H1 (cell line): Measurements from ENCODE around the gene LLGL2. TPM values are rescaled to one million over a fixed set of nuclear protein-coding genes. Genes with fewer than 3 reads are reported as not detected.

Experiments used
- CTCF ChIA-PET: fragments of 300-600 bp; sonication (Branson Sonifier 250); formaldehyde crosslinking; loops from one replicate; lab custom pipeline; 2021; ENCODE audit not compliant: partially characterized antibody; lab: Charles Lee
- POLR2A ChIA-PET: fragments of 300-600 bp; sonication (Branson Sonifier 250); formaldehyde crosslinking; loops from one replicate; lab custom pipeline; 2021; ENCODE audit warnings: inconsistent platforms; ENCODE audit not compliant: partially characterized antibody; lab: Charles Lee
- DNase-seq, 2 experiments: peaks; one replicate each; pipeline versions ENCODE4 v3.0.0 to v3.0.0-alpha.2; 2010 to 2022; ENCODE audit warnings: low spot score in 2 of 2, low read depth in 1 of 2, mixed read lengths in 1 of 2
- FAIRE-seq: peaks from 2 replicates; lab custom pipeline; 2011; peaks lifted over from hg19 to GRCh38; lab: Jason Lieb, UNC
- H2AFZ ChIP-seq: 2 replicates; pipeline ENCODE4 v1.8.1; 2012; ENCODE audit warnings: low read length, inconsistent platforms
- H2AK5ac ChIP-seq: 2 replicates; pipeline ENCODE4 v1.6.1; 2013; ENCODE audit warnings: low read depth, low read length
- H2BK120ac ChIP-seq: replicated peaks from 2 replicates; pipeline ENCODE3; 2013; ENCODE audit warnings: low read depth, low read length, inconsistent platforms
- H2BK12ac ChIP-seq: 2 replicates; pipeline ENCODE4 v1.6.1; 2013; ENCODE audit warnings: low read depth, low read length
- H2BK15ac ChIP-seq: 2 replicates; pipeline ENCODE4 v1.6.1; 2013; ENCODE audit warnings: low read length
- H2BK20ac ChIP-seq: 2 replicates; pipeline ENCODE4 v1.6.1; 2013; ENCODE audit warnings: low read length
- H2BK5ac ChIP-seq: 2 replicates; pipeline ENCODE4 v1.6.1; 2013; ENCODE audit warnings: low read depth, low read length
- H3K14ac ChIP-seq: 2 replicates; pipeline ENCODE4 v1.6.1; 2013; ENCODE audit warnings: inconsistent platforms; ENCODE audit not compliant: insufficient read length
- H3K18ac ChIP-seq: 2 replicates; pipeline ENCODE4 v1.6.1; 2013; ENCODE audit warnings: low read length; ENCODE audit errors: extremely low read depth
- H3K23ac ChIP-seq: 2 replicates; pipeline ENCODE4 v1.6.1; 2013; ENCODE audit warnings: inconsistent platforms; ENCODE audit not compliant: insufficient read length
- H3K23me2 ChIP-seq: 2 replicates; pipeline ENCODE4 v1.6.1; 2013; ENCODE audit warnings: low read depth, low read length
- H3K27ac ChIP-seq: 2 replicates; pipeline ENCODE4 v1.6.1; 2011; ENCODE audit warnings: low read depth, low read length, inconsistent platforms
- H3K27me3 ChIP-seq, 4 experiments: replicated peaks in 1 of 4; 1 replicate in 1 of 4; 2 replicates in 3 of 4; pipeline versions ENCODE4 v1.6.1 to v1.8.1; 2011 to 2013; ENCODE audit warnings: low read length in 3 of 4, mild to moderate bottlenecking in 3 of 4, inconsistent platforms in 2 of 4, mixed read lengths in 2 of 4, moderate library complexity in 1 of 4; ENCODE audit not compliant: control insufficient read depth in 3 of 4, insufficient read depth in 3 of 4; ENCODE audit errors: extremely low read depth in 1 of 4
- H3K36me3 ChIP-seq, 4 experiments: 2 replicates each; pipeline versions ENCODE4 v1.6.1 to v1.8.1; 2011 to 2013; ENCODE audit warnings: mild to moderate bottlenecking in 4 of 4, low read length in 3 of 4, moderate library complexity in 2 of 4, control low read depth in 1 of 4, inconsistent platforms in 1 of 4; ENCODE audit not compliant: insufficient read depth in 4 of 4, control insufficient read depth in 2 of 4
- H3K4ac ChIP-seq: replicated peaks from 2 replicates; pipeline ENCODE3; 2013; ENCODE audit warnings: low read length, low read depth, mixed read lengths, inconsistent platforms; ENCODE audit not compliant: insufficient read length
- H3K4me1 ChIP-seq, 4 experiments: replicated peaks in 1 of 4; 1 replicate in 1 of 4; 2 replicates in 3 of 4; pipeline versions ENCODE4 v1.6.1 to v1.8.1; 2011 to 2013; ENCODE audit warnings: low read length in 3 of 4, inconsistent platforms in 2 of 4, mixed read lengths in 1 of 4; ENCODE audit not compliant: insufficient read depth in 4 of 4, control insufficient read depth in 3 of 4
- H3K4me2 ChIP-seq, 2 experiments: 2 replicates each; pipeline versions ENCODE4 v1.6.1 to v1.8.1; 2011 to 2013; ENCODE audit warnings: low read depth in 2 of 2, low read length in 2 of 2, control low read depth in 1 of 2, inconsistent platforms in 1 of 2, mild to moderate bottlenecking in 1 of 2; ENCODE audit not compliant: insufficient read depth in 1 of 2
- H3K4me3 ChIP-seq, 4 experiments: fragments of 200-600, 300-600 bp in 1 of 4; sonication (generic), shearing (Covaris generic), sonication (Bioruptor Twin) in 1 of 4; 2 replicates each; pipeline versions ENCODE4 v1.5.1 to v1.8.1; 2011 to 2016; ENCODE audit warnings: low read length in 4 of 4, low read depth in 3 of 4, control low read depth in 2 of 4, inconsistent platforms in 2 of 4, mild to moderate bottlenecking in 2 of 4, mixed read lengths in 1 of 4, moderate library complexity in 1 of 4; ENCODE audit not compliant: insufficient read depth in 2 of 4; ENCODE audit errors: extremely low read depth in 1 of 4
- H3K56ac ChIP-seq: replicated peaks from 2 replicates; pipeline ENCODE3; 2013; ENCODE audit warnings: low read depth, mild to moderate bottlenecking, mixed read lengths, low read length, inconsistent platforms; ENCODE audit not compliant: insufficient read length
- H3K79me1 ChIP-seq: 2 replicates; pipeline ENCODE4 v1.6.1; 2013; ENCODE audit warnings: low read depth, low read length, control low read depth
- H3K79me2 ChIP-seq, 2 experiments: 2 replicates each; pipeline versions ENCODE4 v1.6.1 to v1.8.1; 2012 to 2013; ENCODE audit warnings: low read length in 2 of 2, mild to moderate bottlenecking in 2 of 2, inconsistent platforms in 1 of 2; ENCODE audit not compliant: insufficient read depth in 2 of 2, control insufficient read depth in 1 of 2
- H3K9ac ChIP-seq, 4 experiments: replicated peaks in 1 of 4; 1 replicate in 1 of 4; 2 replicates in 3 of 4; pipeline versions ENCODE4 v1.6.1 to v1.8.1; 2011 to 2013; ENCODE audit warnings: low read depth in 3 of 4, low read length in 3 of 4, control low read depth in 2 of 4, mild to moderate bottlenecking in 2 of 4, moderate library complexity in 2 of 4, inconsistent platforms in 1 of 4; ENCODE audit errors: extremely low read depth in 1 of 4
- H3K9me3 ChIP-seq, 2 experiments: 2 replicates each; pipeline versions ENCODE4 v1.6.1 to v1.8.1; 2012 to 2013; ENCODE audit warnings: mild to moderate bottlenecking in 2 of 2, moderate library complexity in 2 of 2, control low read depth in 1 of 2, inconsistent platforms in 1 of 2, low read depth in 1 of 2, low read length in 1 of 2, mixed read lengths in 1 of 2; ENCODE audit not compliant: insufficient read depth in 2 of 2
- H4K20me1 ChIP-seq, 2 experiments: replicated peaks in 1 of 2; 2 replicates each; pipeline versions ENCODE3 to v1.8.1; 2011 to 2013; ENCODE audit warnings: inconsistent platforms in 2 of 2, low read length in 2 of 2, mild to moderate bottlenecking in 1 of 2; ENCODE audit not compliant: insufficient read depth in 2 of 2, control insufficient read depth in 1 of 2
- H4K5ac ChIP-seq: 2 replicates; pipeline ENCODE4 v1.6.1; 2013; ENCODE audit warnings: low read length, low read depth, mixed read lengths, inconsistent platforms; ENCODE audit not compliant: insufficient read length
- H4K8ac ChIP-seq: 2 replicates; pipeline ENCODE4 v1.8.0; 2013; ENCODE audit warnings: mild to moderate bottlenecking, moderate library complexity, low read length, inconsistent platforms; ENCODE audit not compliant: insufficient read depth; ENCODE audit errors: extremely low read depth
- H4K91ac ChIP-seq: replicated peaks from 2 replicates; pipeline ENCODE3; 2013; ENCODE audit warnings: low read length, mixed read lengths, inconsistent platforms; ENCODE audit not compliant: insufficient read length
- ATF2 ChIP-seq: IDR thresholded peaks from 2 replicates; pipeline ENCODE4 v1.6.1; 2012; ENCODE audit warnings: low read length, inconsistent platforms
- CBX5 ChIP-seq: fragments of 300-800, 300-1000 bp; sonication (generic); IDR thresholded peaks from 2 replicates; pipeline ENCODE4 v1.7.1; 2016; ENCODE audit warnings: antibody characterized with exemption, low read length, low read depth
- GABPA ChIP-seq: IDR thresholded peaks from 2 replicates; pipeline ENCODE4 v1.6.1; 2011; ENCODE audit warnings: mild to moderate bottlenecking, low read length, moderate library complexity, borderline replicate concordance; ENCODE audit not compliant: insufficient read depth
- JUN ChIP-seq: IDR thresholded peaks from 2 replicates; pipeline ENCODE4 v1.6.1; 2011; ENCODE audit warnings: low read depth, mild to moderate bottlenecking, improper control_type of control experiment, low read length
- KDM4A ChIP-seq: IDR thresholded peaks from one replicate; pipeline ENCODE4 v1.7.1; 2012; ENCODE audit warnings: low read depth, mild to moderate bottlenecking, moderate library complexity, low read length, inconsistent platforms; ENCODE audit not compliant: severe bottlenecking
- KDM5A ChIP-seq: fragments of 200-600 bp; IDR thresholded peaks from 2 replicates; pipeline ENCODE4 v1.7.1; 2012; ENCODE audit warnings: mild to moderate bottlenecking, low read length, inconsistent platforms, mixed read lengths
- NANOG ChIP-seq: IDR thresholded peaks from 2 replicates; pipeline ENCODE4 v1.6.1; 2011; ENCODE audit warnings: low read length, low read depth, mild to moderate bottlenecking, inconsistent platforms; ENCODE audit not compliant: insufficient read depth, poor library complexity, severe bottlenecking
- RAD21 ChIP-seq, 2 experiments: IDR thresholded peaks in 1 of 2; conservative IDR thresholded peaks in 1 of 2; 2 replicates each; pipeline ENCODE4 v1.6.1; 2011; ENCODE audit warnings: low read depth in 2 of 2, low read length in 2 of 2, improper control_type of control experiment in 1 of 2, inconsistent platforms in 1 of 2, mild to moderate bottlenecking in 1 of 2, moderate library complexity in 1 of 2
- SAP30 ChIP-seq: fragments of 300-600 bp; sonication (generic); IDR thresholded peaks from 2 replicates; pipeline ENCODE4 v1.7.1; 2012; ENCODE audit warnings: low read length, moderate library complexity, mild to moderate bottlenecking, inconsistent platforms; ENCODE audit not compliant: insufficient read depth, insufficient replicate concordance
- SIRT6 ChIP-seq: IDR thresholded peaks from one replicate; pipeline ENCODE4 v1.7.1; 2012; ENCODE audit warnings: low read length, inconsistent platforms
- SP1 ChIP-seq: IDR thresholded peaks from 2 replicates; pipeline ENCODE4 v1.6.1; 2011; ENCODE audit warnings: low read depth, low read length
- YY1 ChIP-seq: IDR thresholded peaks from 2 replicates; pipeline ENCODE4 v1.6.1; 2011; ENCODE audit warnings: low read depth, mild to moderate bottlenecking, low read length
- WGBS, 2 experiments: shearing (Covaris generic) in 1 of 2; methylation state at CpG; one replicate each; pipeline versions ENCODE4 v1.1.6 to v1.1.7; 2013 to 2015; ENCODE audit warnings: low lambda C conversion rate in 2 of 2, mixed read lengths in 2 of 2, inconsistent platforms in 1 of 2, low coverage in 1 of 2, missing lambda C conversion rate in 1 of 2; ENCODE audit not compliant: insufficient replicate concordance in 2 of 2, insufficient coverage in 1 of 2, insufficient read length in 1 of 2; ENCODE audit errors: extremely low coverage in 1 of 2, missing lambda C conversion rate in 1 of 2; 5-methylcytosine and 5-hydroxymethylcytosine counted together
- polyA plus RNA-seq, 7 experiments: library from polyadenylated mRNA; depleted of rRNA in 3 of 7; stranded (reverse) in 5 of 7; unstranded in 2 of 7; fragments of >200 nt in 5 of 7; fragments of 200-250 nt in 2 of 7; gene quantifications; 1 replicate in 5 of 7; 2 replicates in 1 of 7; 4 replicates in 1 of 7; pipeline versions ENCODE4 v1.2.1 to v1.2.3, GENCODE V29; 2011 to 2013; ENCODE audit warnings: missing spikeins in 2 of 7, mixed read lengths in 2 of 7
- total RNA-seq: library from RNA; stranded (reverse); fragmentation: NEBNext Ultra II Directional; extraction: Animal tissue kit (Norgen Biotek cat#: 25700); gene quantifications from 2 replicates; pipeline ENCODE4 v1.2.1, GENCODE V29; 2021

LLGL2 gene
- total and polyA plus RNA-seq, 2 of the 8 experiments (the other 6 are each of a cell fraction or from before 2014, with no cell fraction given): 64.5 to 77.1 TPM

DNA sequence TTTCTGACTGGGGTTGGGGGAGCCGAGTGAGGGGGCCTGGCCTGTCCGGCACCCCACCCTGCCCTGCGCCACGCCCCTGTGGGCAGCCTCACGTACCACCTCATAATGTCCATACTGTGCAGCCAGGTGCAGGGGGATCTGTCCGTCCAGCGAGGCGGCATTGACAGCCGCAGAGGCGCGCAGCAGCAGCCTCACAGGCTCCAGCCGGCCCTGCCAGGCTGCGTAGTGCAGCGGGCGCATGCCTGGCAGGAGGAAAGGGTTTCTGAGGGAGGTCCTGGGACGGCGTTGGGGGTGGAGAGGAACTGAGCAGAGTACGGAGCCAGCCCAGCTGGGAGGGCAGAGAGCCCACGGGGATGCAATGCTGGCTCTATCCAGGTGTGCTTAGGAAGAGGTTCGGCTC, 18.6 kb upstream of the LLGL2 start:
- H2AK5ac ChIP-seq: no peak overlapping the region
- DNase-seq: no peak
- ChIA-PET CTCF (interaction anchor here (6.0 kb wide), 1 partner anchor 12 kb away, joined by 39 read pairs; no protein-coding TSS in a partner anchor), POLR2A (interaction anchor here (1.4 kb wide), 1 partner anchor 11 kb away, joined by 3 read pairs; no protein-coding TSS in a partner anchor)
- H3K4ac ChIP-seq: no peak overlapping the region
- no peak overlapping the region for H2BK20ac ChIP-seq
- H2BK15ac ChIP-seq: no peak overlapping the region
- no peak overlapping the region for H4K5ac ChIP-seq
- peaks cover 0 to 11% (median 6%) of the 10 kb centered on the region in 4 experiments; a peak in 3 of 8 replicates for H3K36me3 ChIP-seq
- no peak overlapping the region for H3K27ac ChIP-seq
- no peak overlapping the region for H3K18ac ChIP-seq
- H3K23ac ChIP-seq: no peak overlapping the region
- no peak overlapping the region for H2BK5ac ChIP-seq
- no peak overlapping the region for H4K91ac ChIP-seq
- no peaks in the 10 kb centered on the region for H3K9me3 ChIP-seq
- H3K14ac ChIP-seq: no peak overlapping the region
- H3K4me3 ChIP-seq: no peak overlapping the region
- H3K27me3 ChIP-seq: no peaks in the 10 kb centered on the region
- peaks cover 0 to 2% (median 0%) of the 10 kb centered on the region in 4 experiments; a peak in 1 of 7 replicates for H3K4me1 ChIP-seq
- no peak overlapping the region for H2AFZ ChIP-seq
- 95% methylated on average over 17 of the region's 20 CpGs; no CpG with 5 or more reads in 1 of the 2 experiments for WGBS, 2 experiments
- H4K8ac ChIP-seq: no peak overlapping the region
- no peak overlapping the region for H3K4me2 ChIP-seq
- peaks cover 0 to 3% of the 10 kb centered on the region in 2 experiments; a peak in 1 of 4 replicates for H3K79me2 ChIP-seq
- no peaks in the 10 kb centered on the region for H3K23me2 ChIP-seq
- no peak overlapping the region for H3K56ac ChIP-seq
- H3K79me1 ChIP-seq: no peaks in the 10 kb centered on the region; the same call in 1 of the 2 replicates
- H2BK120ac ChIP-seq: no peak overlapping the region
- peaks cover 2 to 21% of the 10 kb centered on the region in 2 experiments for H4K20me1 ChIP-seq
- no peak overlapping the region for H3K9ac ChIP-seq
- no peak for FAIRE-seq
- no peak overlapping the region for H2BK12ac ChIP-seq
- TF ChIP-seq JUN: no peak
- no peak for TF ChIP-seq CBX5
- TF ChIP-seq NANOG: no peak
- TF ChIP-seq KDM5A: no peak
- no peak for TF ChIP-seq GABPA
- TF ChIP-seq ATF2: no peak
- TF ChIP-seq KDM4A: no peak
- no peak for TF ChIP-seq RAD21 (IDR thresholded peaks at IDR 0.05 in 1 of 2, conservative IDR thresholded peaks at IDR 0.05 in 1 of 2; ENCODE audit: low read depth in 2 of 2, low read length in 2 of 2)
- TF ChIP-seq SP1: no peak
- TF ChIP-seq YY1: no peak
- TF ChIP-seq SAP30: no peak
- no peak for TF ChIP-seq SIRT6
